Measurements from ENCODE around the gene LYZ.
"Not testable (repeated sequence)": the region's sequence is repeated elsewhere in the genome, so short reads cannot be mapped to it uniquely, and the experiment has no call there.

The LYZ gene

GRCh38 chr12:69348162-69348938 lies at the start of gene LYZ:
Gene LYZ (plus strand): TSS chr12:69348381. CDS start chr12:69348409, 28 bp downstream.
- Mint-ChIP-seq H3K36me3 (no peaks in the 10 kb centered on the region), H3K4me1 (ENCODE audit: low read depth) (peaks cover 5% of the 10 kb centered on the region), H3K27ac (no peak within 1 kb of the TSS), H3K27me3 (peaks cover 2% of the 10 kb centered on the region), H3K4me3 (no peak within 1 kb of the TSS), H3K9me3 (ENCODE audit: low read depth) (no peaks in the 10 kb centered on the region)

- no peak overlapping the region for H3K27ac Mint-ChIP-seq
- H3K4me3 Mint-ChIP-seq, result no peak overlapping the region
- peaks cover 8% of the 10 kb centered on the region for H3K36me3 Mint-ChIP-seq
- H3K4me1 Mint-ChIP-seq (ENCODE audit: low read depth), result no peaks in the 10 kb centered on the region
- H3K27me3 Mint-ChIP-seq, result peaks cover 1% of the 10 kb centered on the region
- peaks cover 3% of the 10 kb centered on the region for H3K9me3 Mint-ChIP-seq (ENCODE audit: low read depth)
Observed at GRCh38 chr12:69298947-69299346, 49.2 kb upstream of the LYZ start.

- no peak overlapping the region for H3K4me3 Mint-ChIP-seq
- H3K27me3 Mint-ChIP-seq, result no peaks in the 10 kb centered on the region
- H3K9me3 Mint-ChIP-seq (ENCODE audit: low read depth), result peaks cover 23% of the 10 kb centered on the region
- no peak overlapping the region for H3K27ac Mint-ChIP-seq
- H3K36me3 Mint-ChIP-seq, result peaks cover 13% of the 10 kb centered on the region
- no peaks in the 10 kb centered on the region for H3K4me1 Mint-ChIP-seq (ENCODE audit: low read depth)
Observed at GRCh38 chr12:69304284-69304683, 43.9 kb upstream of the LYZ start.

- H3K27ac Mint-ChIP-seq, result no peak overlapping the region
- no peaks in the 10 kb centered on the region for H3K4me1 Mint-ChIP-seq (ENCODE audit: low read depth)
- H3K36me3 Mint-ChIP-seq, result peaks cover 16% of the 10 kb centered on the region
- peaks cover 21% of the 10 kb centered on the region for H3K9me3 Mint-ChIP-seq (ENCODE audit: low read depth)
- no peak overlapping the region for H3K4me3 Mint-ChIP-seq
- no peaks in the 10 kb centered on the region for H3K27me3 Mint-ChIP-seq
Observed at GRCh38 chr12:69309461-69309860, 38.7 kb upstream of the LYZ start.

- H3K9me3 Mint-ChIP-seq (ENCODE audit: low read depth), result peaks cover 6% of the 10 kb centered on the region
- no peaks in the 10 kb centered on the region for H3K4me1 Mint-ChIP-seq (ENCODE audit: low read depth)
- H3K4me3 Mint-ChIP-seq, result no peak overlapping the region
- no peaks in the 10 kb centered on the region for H3K27me3 Mint-ChIP-seq
- H3K36me3 Mint-ChIP-seq, result peaks cover 6% of the 10 kb centered on the region
- no peak overlapping the region for H3K27ac Mint-ChIP-seq
Observed at GRCh38 chr12:69313209-69313608, 35.0 kb upstream of the LYZ start.

- H3K4me1 Mint-ChIP-seq (ENCODE audit: low read depth); H3K36me3 Mint-ChIP-seq; H3K4me3 Mint-ChIP-seq; H3K27me3 Mint-ChIP-seq; H3K27ac Mint-ChIP-seq: not testable (repeated sequence)
- peaks cover 15% of the 10 kb centered on the region for H3K9me3 Mint-ChIP-seq (ENCODE audit: low read depth)
Observed at GRCh38 chr12:69316784-69317183, 31.4 kb upstream of the LYZ start.

GRCh38 chr12:69317233-69317632 lies 30.9 kb upstream of the LYZ start:
- not testable (repeated sequence) for H3K36me3 Mint-ChIP-seq; H3K4me3 Mint-ChIP-seq; H3K27ac Mint-ChIP-seq; H3K4me1 Mint-ChIP-seq (ENCODE audit: low read depth); H3K27me3 Mint-ChIP-seq
- peaks cover 15% of the 10 kb centered on the region for H3K9me3 Mint-ChIP-seq (ENCODE audit: low read depth)

- Mint-ChIP-seq H3K4me3 (no peak overlapping the region), H3K36me3 (peaks cover 7% of the 10 kb centered on the region), H3K9me3 (ENCODE audit: low read depth) (peaks cover 12% of the 10 kb centered on the region), H3K27me3 (peaks cover 4% of the 10 kb centered on the region), H3K4me1 (ENCODE audit: low read depth) (no peaks in the 10 kb centered on the region), H3K27ac (no peak overlapping the region)
Observed at GRCh38 chr12:69318225-69318624, 30.0 kb upstream of the LYZ start.

GRCh38 chr12:69321351-69321750 lies 26.8 kb upstream of the LYZ start:
- Mint-ChIP-seq H3K9me3 (ENCODE audit: low read depth) (peaks cover 10% of the 10 kb centered on the region), H3K4me3 (no peak overlapping the region), H3K4me1 (ENCODE audit: low read depth) (peaks cover 11% of the 10 kb centered on the region), H3K27ac (no peak overlapping the region), H3K27me3 (peaks cover 4% of the 10 kb centered on the region), H3K36me3 (peaks cover 3% of the 10 kb centered on the region)

GRCh38 chr12:69324797-69325466 lies 23.2 kb upstream of the LYZ start:
- H3K4me1 Mint-ChIP-seq (ENCODE audit: low read depth), result peaks cover 28% of the 10 kb centered on the region
- H3K4me3 Mint-ChIP-seq, result no peak overlapping the region
- H3K27me3 Mint-ChIP-seq, result peaks cover 4% of the 10 kb centered on the region
- H3K9me3 Mint-ChIP-seq (ENCODE audit: low read depth), result peaks cover 4% of the 10 kb centered on the region
- peaks cover 5% of the 10 kb centered on the region for H3K36me3 Mint-ChIP-seq
- H3K27ac Mint-ChIP-seq, result no peak overlapping the region

GRCh38 chr12:69328426-69328825 lies 19.8 kb upstream of the LYZ start:
- H3K27ac Mint-ChIP-seq, result peak overlapping the region; percentile 95
- H3K4me3 Mint-ChIP-seq, result peak overlapping the region; percentile 8
- no peaks in the 10 kb centered on the region for H3K9me3 Mint-ChIP-seq (ENCODE audit: low read depth)
- peaks cover 2% of the 10 kb centered on the region for H3K36me3 Mint-ChIP-seq
- H3K4me1 Mint-ChIP-seq (ENCODE audit: low read depth), result peaks cover 54% of the 10 kb centered on the region
- no peaks in the 10 kb centered on the region for H3K27me3 Mint-ChIP-seq

- Mint-ChIP-seq H3K4me3 (peak overlapping the region; percentile 90), H3K36me3 (peaks cover 2% of the 10 kb centered on the region), H3K27ac (peak overlapping the region; percentile 95), H3K9me3 (ENCODE audit: low read depth) (no peaks in the 10 kb centered on the region), H3K27me3 (no peaks in the 10 kb centered on the region), H3K4me1 (ENCODE audit: low read depth) (peaks cover 60% of the 10 kb centered on the region)
Observed at GRCh38 chr12:69329669-69330428, 18.3 kb upstream of the LYZ start.

- Mint-ChIP-seq H3K9me3 (ENCODE audit: low read depth) (no peaks in the 10 kb centered on the region), H3K36me3 (peaks cover 2% of the 10 kb centered on the region), H3K27ac (peak overlapping the region; percentile 95), H3K4me1 (ENCODE audit: low read depth) (peaks cover 56% of the 10 kb centered on the region), H3K27me3 (no peaks in the 10 kb centered on the region), H3K4me3 (peak overlapping the region; percentile 90)
Observed at GRCh38 chr12:69330475-69331473, 17.4 kb upstream of the LYZ start.

- H3K9me3 Mint-ChIP-seq (ENCODE audit: low read depth), result no peaks in the 10 kb centered on the region
- peaks cover 2% of the 10 kb centered on the region for H3K36me3 Mint-ChIP-seq
- H3K27me3 Mint-ChIP-seq, result no peaks in the 10 kb centered on the region
- peaks cover 57% of the 10 kb centered on the region for H3K4me1 Mint-ChIP-seq (ENCODE audit: low read depth)
- peak overlapping the region; percentile 90 for H3K4me3 Mint-ChIP-seq
- H3K27ac Mint-ChIP-seq, result peak overlapping the region; percentile 95
Observed at GRCh38 chr12:69331519-69331908, 16.7 kb upstream of the LYZ start.
